Measurements from ENCODE around the gene CCDC12.

Gene CCDC12

DNA sequence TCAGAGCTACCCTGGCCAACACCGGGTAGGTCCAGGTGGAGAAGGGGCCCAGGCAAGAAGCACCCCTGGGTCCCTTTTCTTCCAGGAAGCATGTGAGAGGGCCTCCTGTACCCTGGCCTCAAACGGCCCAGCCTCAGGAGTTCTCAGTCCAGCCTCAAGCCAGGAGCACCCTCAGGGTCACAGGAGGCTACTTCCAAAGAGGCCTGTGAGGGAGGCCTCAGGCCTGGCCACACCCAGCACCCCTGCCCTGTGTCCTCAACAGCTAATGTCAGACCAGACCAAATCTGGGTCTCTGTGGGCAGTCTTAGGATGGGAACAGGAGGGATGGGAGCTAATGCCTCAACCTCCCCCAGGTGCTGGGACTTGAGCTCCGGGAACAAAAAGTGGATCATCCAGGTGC is 75.5 kb downstream of the CCDC12 start:
- no peak overlapping the region for H3K27ac ChIP-seq (ENCODE audit: low read depth, low read length, severe bottlenecking)
- H3K36me3 ChIP-seq (ENCODE audit: control insufficient read depth, insufficient read depth, low read length): no peaks in the 10 kb centered on the region
- no peak overlapping the region for H3K4me3 ChIP-seq (ENCODE audit: extremely low read depth, insufficient read depth, low read length, poor library complexity, severe bottlenecking)
- peaks cover 12% of the 10 kb centered on the region for H3K4me1 ChIP-seq (ENCODE audit: control insufficient read depth, insufficient read depth, low read length, poor library complexity, severe bottlenecking)
- WGBS, 2 experiments (ENCODE audit: insufficient coverage in 2 of 2): 89 to 94% methylated on average over 2 to 3 of the region's 3 CpGs
- H3K9me3 ChIP-seq (ENCODE audit: control insufficient read depth, low read length): no peaks in the 10 kb centered on the region

DNA sequence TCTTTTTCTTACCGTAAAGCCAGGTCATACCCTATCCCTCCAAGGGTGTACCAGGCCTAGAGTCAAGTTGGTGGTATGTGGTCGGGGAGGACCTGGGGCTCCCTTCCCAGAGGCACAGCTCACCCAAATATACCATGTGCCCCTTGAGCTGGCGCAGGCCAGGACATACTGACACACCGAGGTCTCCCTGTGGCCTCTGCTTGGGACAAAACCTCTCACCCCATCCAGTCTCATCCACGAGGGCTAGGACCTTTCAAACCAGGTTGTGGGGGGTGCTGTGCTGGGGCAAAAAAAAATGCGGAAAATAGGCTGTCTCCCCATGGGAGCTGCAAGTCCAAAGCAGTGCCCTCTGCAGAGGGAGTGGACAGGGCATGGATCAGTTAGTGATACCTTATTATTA is 76.2 kb downstream of the CCDC12 start:
- H3K27ac ChIP-seq (ENCODE audit: low read depth, low read length, severe bottlenecking): no peak overlapping the region
- peaks cover 12% of the 10 kb centered on the region for H3K4me1 ChIP-seq (ENCODE audit: control insufficient read depth, insufficient read depth, low read length, poor library complexity, severe bottlenecking)
- WGBS, 2 experiments (ENCODE audit: insufficient coverage in 2 of 2): 83 to 96% methylated on average over 1 to 4 of the region's 6 CpGs
- H3K4me3 ChIP-seq (ENCODE audit: extremely low read depth, insufficient read depth, low read length, poor library complexity, severe bottlenecking): no peak overlapping the region
- no peaks in the 10 kb centered on the region for H3K36me3 ChIP-seq (ENCODE audit: control insufficient read depth, insufficient read depth, low read length)
- H3K9me3 ChIP-seq (ENCODE audit: control insufficient read depth, low read length): no peaks in the 10 kb centered on the region

DNA sequence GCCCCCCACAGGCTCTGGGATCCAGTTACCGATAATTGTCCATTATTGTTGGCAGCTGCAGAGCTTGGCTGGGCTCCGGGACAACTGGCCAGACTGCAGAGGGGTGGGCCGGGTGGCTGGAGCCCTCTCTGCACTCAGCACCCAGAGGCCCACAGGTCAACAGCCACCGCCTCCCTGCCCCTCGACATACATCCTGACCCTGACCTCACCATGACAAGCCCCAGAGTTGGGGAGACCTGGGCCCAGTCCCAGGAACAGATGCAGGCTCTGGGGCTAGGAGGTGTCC is 76.6 kb downstream of the CCDC12 start:
- Histone ChIP-seq H3K9me3 (ENCODE audit: control insufficient read depth, low read length) (no peaks in the 10 kb centered on the region), H3K4me3 (ENCODE audit: extremely low read depth, insufficient read depth, low read length, poor library complexity, severe bottlenecking) (no peak overlapping the region), H3K4me1 (ENCODE audit: control insufficient read depth, insufficient read depth, low read length, poor library complexity, severe bottlenecking) (peaks cover 12% of the 10 kb centered on the region), H3K27ac (ENCODE audit: low read depth, low read length, severe bottlenecking) (no peak overlapping the region), H3K36me3 (ENCODE audit: control insufficient read depth, insufficient read depth, low read length) (no peaks in the 10 kb centered on the region)
- WGBS, 2 experiments (ENCODE audit: insufficient coverage in 2 of 2): 98 to 100% methylated on average over 1 to 5 of the region's 5 CpGs

GRCh38 chr3:46899151-46900006 is 77.2 kb downstream of the CCDC12 start:
- Histone ChIP-seq H3K4me3 (ENCODE audit: extremely low read depth, insufficient read depth, low read length, poor library complexity, severe bottlenecking) (no peak overlapping the region), H3K4me1 (ENCODE audit: control insufficient read depth, insufficient read depth, low read length, poor library complexity, severe bottlenecking) (peaks cover 12% of the 10 kb centered on the region), H3K27ac (ENCODE audit: low read depth, low read length, severe bottlenecking) (no peak overlapping the region), H3K36me3 (ENCODE audit: control insufficient read depth, insufficient read depth, low read length) (no peaks in the 10 kb centered on the region), H3K9me3 (ENCODE audit: control insufficient read depth, low read length) (no peaks in the 10 kb centered on the region)
- 93 to 94% methylated on average over 13 to 21 of the region's 22 CpGs for WGBS, 2 experiments (ENCODE audit: insufficient coverage in 2 of 2)

- H3K4me1 ChIP-seq (ENCODE audit: control insufficient read depth, insufficient read depth, low read length, poor library complexity, severe bottlenecking): peaks cover 5% of the 10 kb centered on the region
- H3K36me3 ChIP-seq (ENCODE audit: control insufficient read depth, insufficient read depth, low read length): no peaks in the 10 kb centered on the region
- H3K4me3 ChIP-seq (ENCODE audit: extremely low read depth, insufficient read depth, low read length, poor library complexity, severe bottlenecking): no peak overlapping the region
- no peak overlapping the region for H3K27ac ChIP-seq (ENCODE audit: low read depth, low read length, severe bottlenecking)
- WGBS, 2 experiments (ENCODE audit: insufficient coverage in 2 of 2): 57 to 65% methylated on average over 44 to 57 of the region's 71 CpGs
- H3K9me3 ChIP-seq (ENCODE audit: control insufficient read depth, low read length): no peaks in the 10 kb centered on the region
These were observed 78.0 kb downstream of the CCDC12 start for GRCh38 chr3:46898321-46899150.

GRCh38 chr3:46897829-46898320 is 78.7 kb downstream of the CCDC12 start:
- Histone ChIP-seq H3K36me3 (ENCODE audit: control insufficient read depth, insufficient read depth, low read length) (no peaks in the 10 kb centered on the region), H3K27ac (ENCODE audit: low read depth, low read length, severe bottlenecking) (no peak overlapping the region), H3K4me1 (ENCODE audit: control insufficient read depth, insufficient read depth, low read length, poor library complexity, severe bottlenecking) (peaks cover 7% of the 10 kb centered on the region), H3K9me3 (ENCODE audit: control insufficient read depth, low read length) (no peaks in the 10 kb centered on the region), H3K4me3 (ENCODE audit: extremely low read depth, insufficient read depth, low read length, poor library complexity, severe bottlenecking) (no peak overlapping the region)
- WGBS, 2 experiments (ENCODE audit: insufficient coverage in 2 of 2): 85 to 93% methylated on average over 11 to 13 of the region's 15 CpGs

DNA sequence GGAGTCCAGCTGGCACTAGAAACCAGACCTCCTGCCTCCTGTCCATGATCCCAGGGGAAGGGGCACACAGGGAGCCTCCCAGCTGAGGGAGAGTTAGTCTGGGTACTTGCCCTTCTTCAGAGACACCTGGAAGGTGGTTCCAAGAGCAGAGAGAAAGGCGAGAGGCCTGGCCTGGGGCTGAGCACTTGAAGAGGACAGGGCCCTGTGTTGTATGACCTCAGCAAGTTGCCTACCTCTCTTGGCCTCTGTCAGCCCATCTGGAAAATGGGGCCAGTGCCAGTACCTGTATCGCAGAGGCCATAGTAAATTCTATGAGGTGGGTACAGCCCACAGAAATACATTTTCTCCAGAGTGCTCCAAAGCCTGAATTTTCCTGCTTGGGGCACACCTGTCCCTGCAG is 79.5 kb downstream of the CCDC12 start:
- H3K27ac ChIP-seq (ENCODE audit: low read depth, low read length, severe bottlenecking): no peak overlapping the region
- no peaks in the 10 kb centered on the region for H3K36me3 ChIP-seq (ENCODE audit: control insufficient read depth, insufficient read depth, low read length)
- WGBS, 2 experiments (ENCODE audit: insufficient coverage in 2 of 2): 100% methylated on average over 2 of the region's 2 CpGs
- no peaks in the 10 kb centered on the region for H3K9me3 ChIP-seq (ENCODE audit: control insufficient read depth, low read length)
- H3K4me1 ChIP-seq (ENCODE audit: control insufficient read depth, insufficient read depth, low read length, poor library complexity, severe bottlenecking): peaks cover 10% of the 10 kb centered on the region
- no peak overlapping the region for H3K4me3 ChIP-seq (ENCODE audit: extremely low read depth, insufficient read depth, low read length, poor library complexity, severe bottlenecking)

DNA sequence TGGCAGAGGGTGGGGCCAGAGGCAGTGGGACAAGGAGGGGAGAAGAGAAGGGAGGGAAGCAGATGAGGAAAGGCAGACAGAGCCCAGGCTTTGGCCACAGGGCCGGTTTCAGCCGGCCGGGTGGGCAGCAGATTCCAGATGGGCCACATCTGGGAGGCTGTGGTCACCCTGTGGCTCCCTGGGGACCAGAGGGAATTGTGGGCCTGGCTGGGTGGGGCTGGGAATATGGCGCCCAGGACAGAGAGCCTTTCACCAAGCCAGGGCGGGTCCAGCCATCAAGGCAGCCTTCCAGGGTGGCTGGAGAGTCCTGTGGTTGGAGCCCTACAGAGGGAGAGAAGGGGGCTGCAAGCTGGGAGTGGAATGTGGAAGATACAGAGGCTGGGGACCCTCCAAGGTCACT is 80.2 kb downstream of the CCDC12 start:
- Histone ChIP-seq H3K9me3 (ENCODE audit: control insufficient read depth, low read length) (no peaks in the 10 kb centered on the region), H3K36me3 (ENCODE audit: control insufficient read depth, insufficient read depth, low read length) (no peaks in the 10 kb centered on the region), H3K4me1 (ENCODE audit: control insufficient read depth, insufficient read depth, low read length, poor library complexity, severe bottlenecking) (peaks cover 10% of the 10 kb centered on the region), H3K27ac (ENCODE audit: low read depth, low read length, severe bottlenecking) (no peak overlapping the region), H3K4me3 (ENCODE audit: extremely low read depth, insufficient read depth, low read length, poor library complexity, severe bottlenecking) (no peak overlapping the region)
- whole genome bisulfite sequencing, 2 experiments (ENCODE audit: insufficient coverage in 2 of 2): 79 to 93% methylated on average over 4 to 5 of the region's 5 CpGs

- no peak overlapping the region for H3K4me3 ChIP-seq (ENCODE audit: extremely low read depth, insufficient read depth, low read length, poor library complexity, severe bottlenecking)
- H3K9me3 ChIP-seq (ENCODE audit: control insufficient read depth, low read length): no peaks in the 10 kb centered on the region
- WGBS, 2 experiments (ENCODE audit: insufficient coverage in 2 of 2): 86 to 94% methylated on average over 3 to 4 of the region's 4 CpGs
These were observed 80.8 kb downstream of the CCDC12 start for GRCh38 chr3:46895761-46896160.

GRCh38 chr3:46895204-46895660 is 81.3 kb downstream of the CCDC12 start:
- WGBS, 2 experiments (ENCODE audit: insufficient coverage in 2 of 2): 21 to 34% methylated on average over 4 to 5 of the region's 5 CpGs
- no peak overlapping the region for H3K4me3 ChIP-seq (ENCODE audit: extremely low read depth, insufficient read depth, low read length, poor library complexity, severe bottlenecking)
- no peak overlapping the region for H3K27ac ChIP-seq (ENCODE audit: low read depth, low read length, severe bottlenecking)
- H3K9me3 ChIP-seq (ENCODE audit: control insufficient read depth, low read length): no peaks in the 10 kb centered on the region
- peaks cover 10% of the 10 kb centered on the region for H3K4me1 ChIP-seq (ENCODE audit: control insufficient read depth, insufficient read depth, low read length, poor library complexity, severe bottlenecking)
- no peaks in the 10 kb centered on the region for H3K36me3 ChIP-seq (ENCODE audit: control insufficient read depth, insufficient read depth, low read length)

More at GRCh38 chr3:46895761-46896160, 80.8 kb downstream of the CCDC12 start:
- no peaks in the 10 kb centered on the region for H3K36me3 ChIP-seq (ENCODE audit: control insufficient read depth, insufficient read depth, low read length)
- no peak overlapping the region for H3K27ac ChIP-seq (ENCODE audit: low read depth, low read length, severe bottlenecking)
- H3K4me1 ChIP-seq (ENCODE audit: control insufficient read depth, insufficient read depth, low read length, poor library complexity, severe bottlenecking): peaks cover 10% of the 10 kb centered on the region
